ENCODE measurements around the gene UBR4.

UBR4 gene

GRCh38 chr1:19032701-19033514 is 177.2 kb downstream of the UBR4 start:
- H3K4me3 ChIP-seq (ENCODE audit: low read depth, low read length), result no peak overlapping the region
- DNase-seq (ENCODE audit: low read depth), result no peak
- no peak for TF ChIP-seq CTCF (IDR thresholded peaks at IDR 0.05; ENCODE audit: low read depth, low read length, missing control alignments)

GRCh38 chr1:19032413-19032695 is 177.7 kb downstream of the UBR4 start:
- no peak for TF ChIP-seq CTCF (IDR thresholded peaks at IDR 0.05; ENCODE audit: low read depth, low read length, missing control alignments)
- H3K4me3 ChIP-seq (ENCODE audit: low read depth, low read length), result no peak overlapping the region
- DNase-seq (ENCODE audit: low read depth), result no peak

GRCh38 chr1:19029191-19030085 is 180.6 kb downstream of the UBR4 start:
- DNase-seq (ENCODE audit: low read depth), result no peak
- H3K4me3 ChIP-seq (ENCODE audit: low read depth, low read length), result no peak overlapping the region
- TF ChIP-seq CTCF (IDR thresholded peaks at IDR 0.05; ENCODE audit: low read depth, low read length, missing control alignments), result no peak

- DNase-seq (ENCODE audit: low read depth), result no peak
- H3K4me3 ChIP-seq (ENCODE audit: low read depth, low read length), result no peak overlapping the region
- no peak for TF ChIP-seq CTCF (IDR thresholded peaks at IDR 0.05; ENCODE audit: low read depth, low read length, missing control alignments)
Measured at GRCh38 chr1:19028546-19029129, 181.4 kb downstream of the UBR4 start.

- no peak for TF ChIP-seq CTCF (IDR thresholded peaks at IDR 0.05; ENCODE audit: low read depth, low read length, missing control alignments)
- H3K4me3 ChIP-seq (ENCODE audit: low read depth, low read length), result no peak overlapping the region
- DNase-seq (ENCODE audit: low read depth), result no peak
Measured at GRCh38 chr1:19028110-19028509, 182.0 kb downstream of the UBR4 start.
